GM19239 (cell line): ENCODE results near the gene SOWAHA.

ENCODE experiments used
- DNase-seq: peaks from one replicate; pipeline ENCODE4 v3.0.0; 2011; ENCODE audit warnings: low spot score; ENCODE audit not compliant: insufficient read length
- FAIRE-seq: peaks from 2 replicates; lab custom pipeline; 2011; peaks lifted over from hg19 to GRCh38; lab: Jason Lieb, UNC

The SOWAHA gene

DNA sequence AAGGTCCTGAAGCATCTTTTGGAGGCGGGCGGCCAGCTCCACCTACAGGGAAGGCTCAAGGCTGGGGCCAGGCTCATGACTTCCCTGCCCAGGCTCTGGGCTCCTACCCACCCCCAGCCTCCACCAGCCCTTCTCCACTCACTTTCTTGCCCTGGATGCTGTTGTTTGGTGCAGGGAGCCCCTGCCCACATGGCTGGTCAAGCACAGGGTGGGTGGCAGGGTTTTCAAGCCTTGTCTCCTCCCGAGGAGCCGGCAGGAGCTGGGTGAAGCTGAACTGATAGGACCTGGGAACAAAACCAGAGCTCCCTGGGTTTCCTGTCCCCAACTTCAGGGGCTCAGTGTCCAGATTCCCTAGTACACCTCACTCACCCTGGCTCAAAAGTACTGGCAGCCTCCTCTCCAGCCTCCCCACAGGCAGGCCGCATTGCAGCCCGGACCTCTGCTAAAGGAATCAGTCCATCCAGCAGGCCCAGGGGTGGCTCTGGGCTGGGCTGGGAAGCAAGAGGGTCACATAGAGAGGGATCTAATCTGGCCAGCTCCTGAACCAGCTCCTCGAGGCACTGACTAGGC is 10.5 kb downstream of the SOWAHA start:
- FAIRE-seq (peak; percentile 4), DNase-seq (no peak)

GRCh38 chr5:132824426-132824825 is 11.3 kb downstream of the SOWAHA start:
- FAIRE-seq, result no peak
- DNase-seq, result no peak

GRCh38 chr5:132825033-132825833 is 12.1 kb downstream of the SOWAHA start:
- FAIRE-seq (no peak), DNase-seq (no peak)

- FAIRE-seq (no peak), DNase-seq (no peak)
These were observed 12.8 kb downstream of the SOWAHA start for GRCh38 chr5:132825834-132826391.

- DNase-seq (no peak), FAIRE-seq (no peak)
These were observed 13.5 kb downstream of the SOWAHA start for GRCh38 chr5:132826424-132827082.

DNA sequence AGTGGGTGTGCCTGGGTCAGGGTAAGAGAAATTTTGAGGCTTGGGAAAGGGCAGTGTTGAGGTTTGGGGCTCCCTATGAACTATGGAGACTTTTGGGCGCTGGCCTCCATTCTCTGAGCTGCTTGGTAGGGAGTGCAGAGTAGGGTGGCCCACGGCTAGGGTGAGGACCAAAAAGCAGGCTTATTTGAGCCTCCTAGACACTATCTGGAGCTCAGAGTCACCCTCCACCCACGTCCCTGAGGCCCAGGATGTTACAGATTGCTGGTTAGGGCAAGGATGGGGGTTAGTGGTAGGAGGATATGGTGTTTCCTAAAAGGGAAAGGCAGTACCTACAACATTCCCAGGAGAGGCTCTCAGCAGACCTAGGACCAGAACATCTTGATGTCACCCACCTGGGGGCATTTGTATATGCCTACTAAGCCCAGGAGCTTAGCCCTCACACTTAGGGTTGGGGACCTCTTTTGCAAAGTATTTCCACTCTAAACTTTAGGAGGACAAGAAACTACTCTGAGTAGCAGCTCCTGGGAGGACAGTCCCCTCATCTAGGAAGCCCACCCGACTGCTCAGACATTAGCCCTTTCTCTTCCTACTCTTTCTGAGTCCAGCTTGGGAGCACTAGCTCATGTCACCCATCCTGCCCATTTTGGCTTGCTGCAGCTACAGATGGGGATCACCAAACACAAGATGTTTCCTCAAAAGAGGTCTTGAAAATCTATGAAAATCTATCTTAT is 15.0 kb downstream of the SOWAHA start:
- FAIRE-seq, result no peak
- DNase-seq, result no peak

DNA sequence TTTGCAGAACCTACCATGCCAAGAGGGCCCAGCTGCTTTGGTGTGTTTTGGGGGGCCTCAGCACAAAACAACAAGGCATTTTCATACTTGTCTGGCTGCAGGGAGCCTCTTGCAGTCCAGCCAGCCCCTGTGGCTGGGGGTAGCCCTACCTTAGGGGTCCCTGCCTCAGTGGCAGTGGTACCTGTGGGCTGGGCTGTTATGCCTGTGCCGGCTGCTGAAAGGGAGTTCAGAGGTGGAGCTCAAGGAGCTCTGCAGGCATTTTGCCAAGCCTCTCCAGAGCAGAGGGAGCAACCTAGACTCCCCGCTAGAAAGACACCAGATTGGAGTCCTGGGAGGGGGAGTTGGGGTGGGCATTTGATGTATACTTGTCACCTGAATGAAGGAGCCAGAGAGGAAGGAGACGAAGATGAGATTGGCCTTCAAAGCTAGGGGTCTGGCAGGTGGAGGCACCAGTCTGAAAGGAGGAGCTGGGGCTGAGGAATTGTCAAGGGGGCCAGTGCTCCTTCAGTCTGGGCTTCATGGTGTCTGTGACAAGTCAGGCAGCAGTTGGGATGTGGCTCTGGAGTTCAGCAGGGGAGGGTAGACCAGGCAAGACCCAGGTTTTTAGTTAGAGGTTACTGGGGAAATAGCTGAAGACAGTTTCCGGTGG is 15.9 kb downstream of the SOWAHA start:
- FAIRE-seq, result no peak
- DNase-seq, result no peak

DNA sequence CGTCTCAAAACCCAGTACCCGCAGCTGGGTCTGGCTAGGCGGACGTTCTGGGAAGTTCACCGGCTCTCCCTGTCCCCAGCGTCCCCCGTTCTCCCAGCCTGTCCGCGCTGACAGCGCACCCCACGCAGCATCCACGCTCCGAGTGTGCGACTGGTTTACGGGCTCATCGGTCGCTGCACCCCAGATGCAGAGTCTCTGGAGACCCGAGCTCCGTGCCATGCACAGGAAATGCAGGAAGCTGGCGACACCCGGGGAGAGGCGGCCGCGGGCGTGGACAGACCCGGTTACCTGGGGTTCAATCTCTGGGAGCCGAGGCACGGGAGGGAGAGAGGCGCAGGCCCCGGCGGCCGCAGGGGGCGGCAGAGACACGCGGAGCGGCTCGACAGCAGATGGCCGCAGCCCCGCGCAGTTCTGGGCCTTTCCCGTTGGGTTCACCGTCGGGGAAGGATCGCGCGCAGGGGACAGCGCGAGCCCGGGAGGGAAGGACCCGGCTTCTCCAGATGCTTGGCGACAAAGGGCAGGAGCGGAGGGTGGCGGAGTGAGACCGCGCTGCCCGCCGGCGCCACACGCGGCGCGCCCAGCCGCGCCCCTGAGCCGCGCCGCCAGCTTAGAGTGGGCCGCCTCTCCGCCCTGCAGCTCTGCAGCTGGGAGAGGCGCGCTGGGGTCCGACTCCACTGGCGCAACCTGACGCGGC is 16.8 kb downstream of the SOWAHA start:
- peak; percentile 44 for FAIRE-seq

GRCh38 chr5:132830436-132831094 is 17.5 kb downstream of the SOWAHA start, which contains the start of gene SHROOM1:
TSS of gene SHROOM1 (minus strand) at chr5:132830647. CDS start at chr5:132826140, 4,507 bp downstream.
- peak; percentile 85 for DNase-seq
- FAIRE-seq, result peak; percentile 31

More for the DNA sequence above, 16.8 kb downstream of the SOWAHA start:
- DNase-seq, result peak; percentile 97

GRCh38 chr5:132831095-132831860 is 18.2 kb downstream of the SOWAHA start:
- no peak for DNase-seq
- no peak for FAIRE-seq

- DNase-seq, result no peak
- no peak for FAIRE-seq
These were observed 19.5 kb downstream of the SOWAHA start for GRCh38 chr5:132832612-132833011.

- FAIRE-seq (no peak), DNase-seq (no peak)
These were observed 21.0 kb downstream of the SOWAHA start for GRCh38 chr5:132834057-132834456.

- DNase-seq, result no peak
These were observed 23.8 kb downstream of the SOWAHA start for GRCh38 chr5:132836852-132837251.

GRCh38 chr5:132837868-132838267 is 24.8 kb downstream of the SOWAHA start:
- DNase-seq (no peak), FAIRE-seq (no peak)

More at GRCh38 chr5:132836852-132837251, 23.8 kb downstream of the SOWAHA start:
- no peak for FAIRE-seq

DNA sequence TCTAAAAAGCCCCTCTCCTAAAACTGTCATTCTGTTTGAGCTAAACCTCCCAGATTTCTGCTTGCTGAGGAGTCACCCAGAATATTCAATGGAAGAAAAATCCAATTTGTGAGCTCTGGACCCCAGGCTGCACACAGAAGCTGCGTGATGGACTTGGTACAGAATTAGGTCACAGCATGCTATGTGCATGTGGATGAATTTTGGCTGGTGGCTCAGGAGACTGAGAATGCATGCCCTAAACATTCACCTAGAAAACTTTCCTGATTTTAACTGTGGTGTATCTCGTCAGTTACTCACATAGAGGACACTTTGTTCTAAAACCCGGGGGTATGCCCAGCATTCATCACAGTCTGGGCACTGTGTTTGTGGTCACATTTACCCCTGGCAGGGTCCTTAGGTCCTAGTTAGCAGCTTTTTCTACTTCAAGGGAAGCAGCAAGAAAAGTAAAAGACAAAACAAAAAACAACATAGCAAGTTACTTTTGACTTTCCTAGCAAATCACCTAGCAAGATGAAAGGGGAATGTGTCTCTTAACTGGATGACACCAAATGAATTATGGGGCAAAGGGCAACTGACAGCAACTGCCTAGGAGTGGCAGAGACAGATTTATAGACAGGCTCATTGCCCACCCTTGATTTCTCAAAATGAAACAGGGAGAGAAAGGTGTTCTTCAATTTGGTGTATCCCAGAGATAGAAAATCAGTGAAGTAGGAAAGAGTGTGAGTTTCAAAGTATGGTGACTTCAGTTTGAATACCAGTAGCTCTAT is 25.6 kb downstream of the SOWAHA start:
- FAIRE-seq, result no peak
- no peak for DNase-seq

GRCh38 chr5:132839426-132840301 is 26.6 kb downstream of the SOWAHA start:
- DNase-seq, result no peak
- no peak for FAIRE-seq
